Heart right ventricle (tissue), 16 donors: ENCODE data around the gene ZNF484. TPM values are rescaled to one million over a fixed set of nuclear protein-coding genes. Genes with fewer than 3 reads are reported as not detected.

Experiments used
- ATAC-seq, 8 donors: fragments of 200-7000 bp; cut with Tn5 transposase; one replicate each; pipeline ENCODE4 v1.9.1; 2020; ENCODE audit warnings: mild to moderate bottlenecking in 8 of 8, moderate library complexity in 8 of 8, moderate number of reproducible peaks in 1 of 8
- DNase-seq, 2 donors: peaks; one replicate each; pipeline ENCODE4 v3.0.0-alpha.2; 2020
- H3K27ac ChIP-seq, 10 donors: fragments of 200-600 bp; sonication (generic) in 2 of 10; one replicate each; pipeline versions ENCODE4 v1.5.0 to v1.8.0; 2020 to 2022; ENCODE audit warnings: mild to moderate bottlenecking in 3 of 10
- H3K27me3 ChIP-seq, 7 donors: fragments of 200-600 bp; one replicate each; pipeline ENCODE4 v1.8.0; 2021 to 2022; ENCODE audit warnings: mild to moderate bottlenecking in 2 of 7
- H3K36me3 ChIP-seq, 9 donors: fragments of 200-600 bp; sonication (generic) in 1 of 9; one replicate each; pipeline versions ENCODE4 v1.5.0 to v1.8.0; 2020 to 2022; ENCODE audit warnings: mild to moderate bottlenecking in 2 of 9
- H3K4me1 ChIP-seq, 9 donors: fragments of 200-600 bp; sonication (generic) in 1 of 9; one replicate each; pipeline versions ENCODE4 v1.5.0 to v1.8.0; 2020 to 2022; ENCODE audit warnings: mild to moderate bottlenecking in 4 of 9
- H3K4me3 ChIP-seq, 10 donors: fragments of 200-600 bp; sonication (generic) in 2 of 10; one replicate each; pipeline versions ENCODE4 v1.5.0 to v1.8.0; 2020 to 2022; ENCODE audit warnings: mild to moderate bottlenecking in 7 of 10, moderate library complexity in 2 of 10
- H3K9me3 ChIP-seq, 11 donors: fragments of 200-600 bp in 10 of 11; sonication (generic) in 2 of 11; one replicate each; pipeline versions ENCODE4 v1.5.0 to v1.8.0; 2013 to 2022; ENCODE audit warnings: mild to moderate bottlenecking in 2 of 11, control low read depth in 1 of 11, moderate library complexity in 1 of 11
- whole genome bisulfite sequencing, 2 donors: extraction: QIAGEN DNeasy Blood & Tissue Kit; methylation state at CpG; one replicate each; pipeline ENCODE4 v1.1.7; 2013; ENCODE audit warnings: inconsistent platforms in 1 of 2; 5-methylcytosine and 5-hydroxymethylcytosine counted together
- intact Hi-C, 10 donors: fragments of 100-400 bp; cut with DNase I; formaldehyde crosslinking; loops; one replicate each; pipeline versions ENCODE4 v1.11.1 to v1.14.2; 2022
- long read RNA-seq, 3 donors: library from polyadenylated mRNA; unstranded; transcript quantifications; one replicate each; pipeline ENCODE4 v2.0.0, GENCODE V29; 2020 to 2021
- polyA plus RNA-seq, 2 donors: library from polyadenylated mRNA; stranded (reverse); fragments of 200-250 nt; gene quantifications; one replicate each; pipeline ENCODE4 v1.2.3, GENCODE V29; 2013
- total RNA-seq, 10 donors: library from RNA; stranded (reverse); fragmentation: NEBNext Ultra II Directional in 3 of 10; extraction: Animal tissue kit (Norgen Biotek cat#: 25700) in 3 of 10; gene quantifications; one replicate each; pipeline versions ENCODE4 v1.2.1 to v1.2.4, GENCODE V29; 2021 to 2023
- TF ChIP-seq, protein P1 (sequence below), 9 donors: fragments of 200-600 bp; sonication (generic) in 2 of 9; IDR thresholded peaks; one replicate each; pipeline versions ENCODE4 v1.5.0 to v1.8.0; 2021 to 2022; ENCODE audit warnings: antibody characterized with exemption in 9 of 9, mild to moderate bottlenecking in 5 of 9, moderate library complexity in 1 of 9
- donor health status: Arrhythmogenic right ventricular cardiomyopathy.
- donor health status: ischemic (EF 13 %, LVEDD 7.1; RV severe dilation, severe dysfunction).
- donor health status: healthy with polysubstance abuse.
- donor health status: DM: no; HTN: yes; CAD: no.
- donor health status: DM: no; HTN: no; CAD: no.
- donor health status: ischemic (EF 25% LVEDD 6.9; RV normal size, moderate dysfunction).
- donor health status: ischemic (EF 25% LVEDD 5.7; RV mildly dilated, moderate dysfunction).
- donor health status: healthy.
- donor health status: DM: yes; HTN: yes; CAD: no.
- donor health status: Ischemic cardiomyopathy.
- donor health status: ischemic (EF 35%, LVEDD 5.7; RV mildly dilated, moderate dysfunction).
- donor health status: nonischemic (EF 11% LVEDD 7.7; RV severe dilation, severe dysfunction).
- donor health status: DM: yes; HTN: yes; CAD: no.
- donor health status: PGD.
- donor health status: ischemic (EF 29% LVEDD 5.4; RV normal size, mild dysfunction).
- donor health status: nonischemic (EF 23%, LVEDD 6.1; RV moderate dilation, normal function).

ZNF484 gene
- total RNA-seq = 1 to 10 TPM; 4.8 to 7.8 (median 6.6) TPM
- under 1 TPM; 0.71 to 0.95 TPM for polyA plus RNA-seq
- long read RNA-seq, donor 1, partial matches to known transcripts = 1 of 1 reads
- long read RNA-seq, donor 1, other reads (novel, unspliced or antisense) = 0 of 1 reads
- long read RNA-seq, donor 2, partial matches to known transcripts = 1 of 7 reads
- long read RNA-seq, donor 2, other reads (novel, unspliced or antisense) = 2 of 7 reads
- long read RNA-seq, donor 3, partial matches to known transcripts = 0 of 3 reads
- long read RNA-seq, donor 3, other reads (novel, unspliced or antisense) = 2 of 3 reads

DNA sequence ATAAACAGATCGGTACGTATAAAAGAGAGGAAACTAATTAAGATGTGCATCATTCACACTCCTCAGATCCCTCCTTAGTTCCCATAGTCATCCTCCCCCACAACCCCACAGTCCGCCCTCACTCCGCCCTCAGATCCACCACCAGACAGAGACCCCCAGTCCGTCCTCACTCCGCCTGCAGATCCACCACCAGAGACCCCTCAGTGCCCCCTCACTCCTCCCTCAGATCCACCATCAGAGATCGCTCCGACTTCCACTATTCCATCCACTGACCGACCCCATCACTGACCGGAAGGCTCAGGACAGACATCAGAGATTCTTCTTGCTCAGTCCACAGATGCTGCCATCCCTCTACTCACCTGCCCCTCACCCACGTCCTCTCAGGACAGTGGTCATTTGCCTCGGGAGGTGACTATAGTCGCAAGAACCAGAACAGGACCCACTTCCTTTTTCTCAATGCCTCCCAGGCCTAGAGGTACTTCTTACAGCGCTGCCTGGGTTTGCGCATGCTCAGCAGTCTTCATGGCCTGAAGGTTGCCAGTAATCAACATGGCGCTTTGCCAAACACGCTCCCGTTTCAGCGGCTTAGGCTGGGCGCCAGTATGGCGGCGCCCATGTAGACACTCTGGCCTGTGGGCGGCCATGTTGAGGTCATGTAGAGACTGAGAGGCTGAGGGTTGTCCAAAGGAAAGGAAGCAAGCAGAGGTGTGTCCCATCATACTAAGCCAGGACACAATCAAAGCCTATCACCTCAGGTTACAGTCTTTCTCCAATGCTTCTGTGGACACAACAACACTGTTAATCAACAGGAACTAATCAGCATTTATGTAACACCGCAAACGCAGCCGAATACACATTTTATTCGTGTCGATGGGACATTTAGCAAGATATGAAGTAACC is at the start of gene ZNF484:
Gene ZNF484, minus strand, starts transcription at position 508 of the 900 bp plus-strand sequence. CDS start 3,009 bp downstream, outside the sequence.
- Histone ChIP-seq H3K4me1 (peaks cover 0 to 21% (median 8%) of the 10 kb centered on the region in 9 donors), H3K4me3 (peak within 1 kb of the TSS; percentile 4 to 70 (median 60)), H3K36me3 (peaks cover 0 to 10% (median 0%) of the 10 kb centered on the region in 9 donors), H3K9me3 (no peaks in the 10 kb centered on the region), H3K27me3 (no peaks in the 10 kb centered on the region), H3K27ac (peak within 1 kb of the TSS in 9 of 10 donors; percentile 46 to 91 (median 76))
- ATAC-seq = peak; percentile 100
- TF ChIP-seq, protein P1, sequence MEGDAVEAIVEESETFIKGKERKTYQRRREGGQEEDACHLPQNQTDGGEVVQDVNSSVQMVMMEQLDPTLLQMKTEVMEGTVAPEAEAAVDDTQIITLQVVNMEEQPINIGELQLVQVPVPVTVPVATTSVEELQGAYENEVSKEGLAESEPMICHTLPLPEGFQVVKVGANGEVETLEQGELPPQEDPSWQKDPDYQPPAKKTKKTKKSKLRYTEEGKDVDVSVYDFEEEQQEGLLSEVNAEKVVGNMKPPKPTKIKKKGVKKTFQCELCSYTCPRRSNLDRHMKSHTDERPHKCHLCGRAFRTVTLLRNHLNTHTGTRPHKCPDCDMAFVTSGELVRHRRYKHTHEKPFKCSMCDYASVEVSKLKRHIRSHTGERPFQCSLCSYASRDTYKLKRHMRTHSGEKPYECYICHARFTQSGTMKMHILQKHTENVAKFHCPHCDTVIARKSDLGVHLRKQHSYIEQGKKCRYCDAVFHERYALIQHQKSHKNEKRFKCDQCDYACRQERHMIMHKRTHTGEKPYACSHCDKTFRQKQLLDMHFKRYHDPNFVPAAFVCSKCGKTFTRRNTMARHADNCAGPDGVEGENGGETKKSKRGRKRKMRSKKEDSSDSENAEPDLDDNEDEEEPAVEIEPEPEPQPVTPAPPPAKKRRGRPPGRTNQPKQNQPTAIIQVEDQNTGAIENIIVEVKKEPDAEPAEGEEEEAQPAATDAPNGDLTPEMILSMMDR (IDR thresholded peaks at IDR 0.05) = no peak
- 16 to 17% methylated on average over 28 of the region's 28 CpGs for WGBS, 2 donors
- intact Hi-C loops = loop anchor here in 1 of 10 donors (10.0 kb wide), 1 partner anchor 77 kb away; no protein-coding TSS in a partner anchor
- peak; percentile 94 to 98 for DNase-seq

DNA sequence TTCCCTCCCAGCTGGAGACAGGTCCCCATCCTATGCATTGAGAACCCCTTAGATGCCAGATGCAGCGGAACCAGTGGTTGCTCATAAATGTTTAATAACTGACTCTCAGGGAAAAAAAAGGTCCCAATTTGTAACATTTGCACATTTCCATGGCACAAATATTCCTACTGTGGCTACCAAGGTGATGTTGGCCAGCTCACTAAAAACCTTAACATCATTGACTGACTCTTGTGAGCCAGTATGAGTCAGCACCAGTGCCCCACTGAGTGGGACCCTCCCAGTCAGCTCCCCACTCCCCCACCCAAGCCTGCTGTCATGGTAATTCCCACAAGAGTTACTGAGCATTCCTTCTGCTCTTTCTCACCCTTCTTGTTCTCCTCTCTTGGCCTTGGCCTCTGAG is 42.6 kb upstream of the ZNF484 start:
- H3K4me3 ChIP-seq = no peak overlapping the region
- no peak overlapping the region for H3K27ac ChIP-seq
- no peaks in the 10 kb centered on the region for H3K9me3 ChIP-seq
- H3K27me3 ChIP-seq = peaks cover 0 to 6% (median 0%) of the 10 kb centered on the region in 7 donors
- TF ChIP-seq, protein P1 (IDR thresholded peaks at IDR 0.05) = no peak
- H3K36me3 ChIP-seq = no peaks in the 10 kb centered on the region
- H3K4me1 ChIP-seq = no peaks in the 10 kb centered on the region
- no peak for ATAC-seq
- intact Hi-C loops = loop anchor here in 1 of 10 donors (5.0 kb wide), 1 partner anchor 868 kb away; no protein-coding TSS in a partner anchor
- DNase-seq = no peak
- WGBS, 2 donors = 93 to 100% methylated on average over 1 of the region's 1 CpG

GRCh38 chr9:92917176-92917800 is 39.5 kb upstream of the ZNF484 start:
- intact Hi-C loops = loop anchor here in 1 of 10 donors (5.0 kb wide), 1 partner anchor 50 kb away; no protein-coding TSS in a partner anchor

More at GRCh38 chr9:92917176-92917800, 39.5 kb upstream of the ZNF484 start:
- Histone ChIP-seq H3K27me3 (peaks cover 4 to 34% (median 17%) of the 10 kb centered on the region in 7 donors), H3K36me3 (no peaks in the 10 kb centered on the region), H3K9me3 (no peaks in the 10 kb centered on the region), H3K4me3 (no peak overlapping the region), H3K4me1 (no peaks in the 10 kb centered on the region), H3K27ac (no peak overlapping the region)
- TF ChIP-seq, protein P1 (IDR thresholded peaks at IDR 0.05) = no peak
- DNase-seq (no peak), ATAC-seq (peak in 1 of 8 donors; percentile 19)
- 20 to 25% methylated on average over 2 of the region's 2 CpGs for WGBS, 2 donors
